DMS153 treated with DMSO at 0.1 percent for 48 hours (cell line): ENCODE data around the gene GULP1.
"Not testable (repeated sequence)": the region's sequence is repeated elsewhere in the genome, so short reads cannot be mapped to it uniquely, and the experiment has no call there.

Experiments used
- DNase-seq: peaks from one replicate; lab custom pipeline; 2025; ENCODE audit not compliant: unreplicated experiment; lab: John Stamatoyannopoulos, UW

GULP1 gene

DNA sequence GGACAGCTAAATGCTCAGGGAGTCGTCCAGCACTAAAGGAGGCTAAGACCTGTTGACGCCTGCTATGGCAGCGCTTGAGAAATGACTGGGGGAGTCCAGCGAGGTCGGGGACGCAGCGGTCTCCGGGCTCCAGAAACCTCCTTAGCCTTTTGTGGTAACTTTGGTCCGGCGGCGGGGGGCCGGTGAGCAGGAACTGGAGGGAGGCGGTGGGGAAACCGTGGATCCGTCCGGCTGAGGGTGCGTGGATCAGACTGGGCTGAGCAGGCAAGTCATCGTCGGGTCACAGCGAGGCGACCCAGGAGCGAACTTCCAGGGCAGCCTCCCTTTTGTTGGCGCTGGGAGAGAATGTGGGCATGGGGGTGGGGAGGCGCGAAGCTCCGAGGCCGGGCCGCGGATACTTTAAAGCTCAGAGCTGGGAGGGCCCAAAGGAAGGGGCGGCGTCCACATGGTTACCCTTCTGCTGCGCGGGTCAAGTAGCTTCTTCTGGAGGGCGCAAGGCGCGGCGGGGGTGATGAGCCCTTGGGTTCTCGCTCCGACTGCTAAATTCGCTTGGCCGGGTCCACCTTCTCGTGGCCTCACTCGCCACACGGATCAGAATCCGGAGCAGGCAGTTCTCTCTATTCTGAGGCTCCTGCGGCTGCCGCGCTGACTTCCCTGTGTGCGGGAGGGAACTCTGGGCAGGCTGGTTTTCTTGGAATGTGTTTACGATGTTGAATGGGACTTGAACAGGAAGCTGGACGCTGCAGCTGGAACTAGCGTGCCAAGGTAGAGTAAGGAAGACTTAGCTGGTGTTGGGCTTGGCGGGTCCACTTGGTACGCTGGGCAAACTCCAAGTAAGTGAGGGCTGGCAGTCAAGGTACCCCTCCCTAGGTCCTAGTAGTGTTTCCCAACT lies 920 bp downstream of the GULP1 start:
- no peak for DNase-seq

GRCh38 chr2:188293601-188294351 lies 2.1 kb downstream of the GULP1 start:
- peak; percentile 32 for DNase-seq

DNA sequence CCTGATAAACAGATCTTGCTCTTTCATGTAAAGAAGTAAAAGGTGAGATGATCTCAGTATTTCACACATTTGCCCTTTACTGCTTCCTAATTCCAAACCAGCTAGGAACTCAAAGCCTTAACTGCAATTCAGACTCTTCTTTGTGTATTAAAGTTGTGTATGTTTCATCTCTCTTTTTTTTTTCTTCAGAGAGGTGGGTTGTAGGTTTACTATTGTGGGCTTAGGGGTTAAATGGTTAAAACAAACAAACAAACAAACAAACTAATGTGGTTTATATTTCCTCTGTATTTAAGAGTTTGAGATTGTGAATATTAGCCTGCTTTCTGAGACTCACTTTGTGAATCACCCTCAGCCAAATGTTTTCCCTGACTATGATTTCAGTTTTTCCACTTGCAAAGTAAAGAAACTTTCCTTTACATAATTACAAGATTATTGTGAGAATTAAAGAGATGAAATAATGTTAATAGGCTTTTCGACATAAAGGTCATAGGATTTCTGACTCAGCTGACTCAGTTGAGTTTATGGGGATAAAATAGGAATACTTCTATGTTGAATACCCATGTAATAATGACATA lies 2.8 kb downstream of the GULP1 start:
- no peak for DNase-seq

GRCh38 chr2:188295067-188295685 lies 3.5 kb downstream of the GULP1 start:
- no peak for DNase-seq

- no peak for DNase-seq
Observed at GRCh38 chr2:188297978-188298377, 6.3 kb downstream of the GULP1 start.

GRCh38 chr2:188298937-188299371 lies 7.3 kb downstream of the GULP1 start:
- DNase-seq = not testable (repeated sequence)

DNA sequence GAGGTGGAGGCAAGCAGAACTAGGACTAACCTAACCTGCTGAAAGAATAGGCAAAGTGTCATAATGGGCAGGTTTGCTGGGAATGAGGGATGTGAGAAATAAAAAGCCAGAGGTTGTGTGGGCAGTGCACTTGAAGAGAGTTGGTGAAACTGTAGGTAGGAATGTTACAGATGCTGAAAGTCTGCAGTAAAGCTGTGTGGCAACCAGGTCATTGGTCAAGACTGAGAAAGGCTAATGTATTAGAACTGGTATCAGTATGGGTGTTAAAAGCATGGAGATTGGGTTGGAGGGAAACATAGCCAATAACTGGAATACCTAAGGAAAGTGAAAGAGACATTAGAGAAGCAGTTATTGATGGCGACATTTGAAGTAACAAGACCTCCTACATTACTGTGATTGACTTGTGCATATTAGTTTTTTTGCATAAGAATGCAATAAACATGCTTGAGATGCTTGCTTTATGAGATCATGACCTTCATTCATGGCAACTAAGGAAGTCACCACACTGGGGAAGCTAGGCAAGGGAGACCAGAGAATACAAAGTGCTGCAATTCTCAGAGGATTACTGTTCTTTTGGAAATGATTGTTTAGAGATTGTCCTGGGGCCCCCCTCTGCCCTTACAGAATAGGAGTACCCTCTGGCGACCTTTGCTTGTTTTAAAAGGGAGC lies 11.8 kb downstream of the GULP1 start:
- no peak for DNase-seq

- no peak for DNase-seq
Observed at GRCh38 chr2:188305271-188305670, 13.6 kb downstream of the GULP1 start.

- no peak for DNase-seq
Observed at GRCh38 chr2:188306271-188306670, 14.6 kb downstream of the GULP1 start.

GRCh38 chr2:188307850-188308283 lies 16.2 kb downstream of the GULP1 start:
- no peak for DNase-seq

GRCh38 chr2:188308483-188308882 lies 16.8 kb downstream of the GULP1 start:
- no peak for DNase-seq

DNA sequence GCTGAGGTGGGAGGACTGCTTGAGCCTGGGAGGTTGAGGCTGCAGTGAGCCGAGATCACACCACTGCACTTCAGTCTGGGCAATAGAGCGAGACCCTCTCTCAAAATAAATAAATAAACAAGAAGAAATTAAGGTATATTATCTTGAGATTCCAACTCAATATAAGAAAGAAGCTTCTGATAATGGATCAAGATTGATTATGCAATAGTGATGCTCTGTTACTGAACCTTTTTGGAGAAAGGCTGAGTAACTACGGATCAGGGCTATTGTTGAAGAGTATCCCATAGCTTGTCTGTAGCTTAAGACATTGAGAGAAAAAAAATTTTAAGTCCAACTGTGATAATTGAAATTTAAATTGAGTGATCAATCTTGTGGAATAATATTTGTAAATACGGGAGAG lies 17.7 kb downstream of the GULP1 start:
- DNase-seq = no peak

GRCh38 chr2:188314314-188315054 lies 22.8 kb downstream of the GULP1 start:
- no peak for DNase-seq

DNA sequence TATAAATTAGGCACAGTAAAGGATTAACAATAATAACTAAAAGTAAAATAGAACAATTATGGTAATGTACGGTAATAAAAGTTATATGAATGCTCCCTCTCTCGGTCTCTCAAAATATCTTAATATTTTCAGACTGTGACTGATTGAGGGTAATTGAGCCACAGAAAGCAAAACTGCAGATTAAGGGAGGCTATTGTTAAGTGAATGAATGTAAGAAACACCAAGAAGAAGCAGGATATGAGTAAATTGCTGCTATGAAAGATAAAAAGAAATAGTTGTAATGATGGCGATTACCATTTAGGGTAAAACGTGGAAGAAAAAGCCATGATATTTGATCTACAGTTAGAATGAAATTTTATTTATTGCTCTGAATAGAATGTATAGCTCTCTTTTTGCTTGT lies 24.1 kb downstream of the GULP1 start:
- no peak for DNase-seq

GRCh38 chr2:188316342-188316741 lies 24.7 kb downstream of the GULP1 start:
- no peak for DNase-seq

DNA sequence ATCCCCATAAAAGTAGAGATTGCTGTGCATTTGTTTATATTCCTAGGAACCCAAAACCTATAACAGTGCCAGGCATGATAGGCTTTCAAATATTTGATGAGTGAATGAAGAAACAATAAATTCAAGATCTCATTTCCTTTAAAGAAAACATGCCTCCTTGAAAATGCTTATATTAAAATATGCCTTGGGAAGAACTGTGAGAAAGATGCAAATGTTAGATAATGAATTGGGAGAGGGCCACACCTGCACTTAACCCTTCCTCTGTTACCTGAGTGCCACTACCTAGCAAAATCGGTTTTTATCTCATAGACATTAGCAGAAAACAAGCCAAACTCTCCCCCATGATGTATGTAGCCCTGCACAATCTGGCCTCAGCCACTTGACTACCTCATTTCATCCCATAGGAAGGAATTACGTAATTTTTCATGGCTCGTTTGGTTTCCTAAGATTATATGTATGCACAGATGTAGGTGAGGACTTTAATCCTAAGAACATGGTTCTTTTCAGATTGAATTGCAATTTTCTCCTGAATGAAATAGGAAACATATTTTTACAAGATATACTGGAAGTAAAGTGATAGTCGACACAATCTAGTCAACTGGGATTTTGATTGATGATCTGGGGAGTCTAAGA lies 25.2 kb downstream of the GULP1 start:
- DNase-seq = no peak

- no peak for DNase-seq
Observed at GRCh38 chr2:188318161-188318749, 26.6 kb downstream of the GULP1 start.

DNA sequence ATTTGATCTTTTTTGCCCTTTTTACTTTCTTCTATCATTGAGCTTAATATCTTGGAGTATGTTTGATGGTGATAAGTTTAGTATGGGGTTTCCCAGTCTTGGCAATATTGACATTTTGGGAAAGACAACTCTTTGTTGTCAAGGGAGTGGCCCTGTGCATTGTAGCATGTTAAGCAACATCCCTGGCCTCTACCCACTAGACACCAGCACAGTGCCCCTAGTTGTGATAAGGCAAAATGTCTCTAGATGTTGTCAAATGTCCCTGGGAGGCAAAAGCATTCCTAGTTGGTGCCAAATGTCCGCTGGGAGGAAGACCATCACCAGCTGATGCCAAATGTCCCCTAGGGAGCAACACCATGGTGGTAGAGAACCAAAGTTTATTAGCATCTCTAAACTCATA lies 28.2 kb downstream of the GULP1 start:
- DNase-seq = no peak

DNA sequence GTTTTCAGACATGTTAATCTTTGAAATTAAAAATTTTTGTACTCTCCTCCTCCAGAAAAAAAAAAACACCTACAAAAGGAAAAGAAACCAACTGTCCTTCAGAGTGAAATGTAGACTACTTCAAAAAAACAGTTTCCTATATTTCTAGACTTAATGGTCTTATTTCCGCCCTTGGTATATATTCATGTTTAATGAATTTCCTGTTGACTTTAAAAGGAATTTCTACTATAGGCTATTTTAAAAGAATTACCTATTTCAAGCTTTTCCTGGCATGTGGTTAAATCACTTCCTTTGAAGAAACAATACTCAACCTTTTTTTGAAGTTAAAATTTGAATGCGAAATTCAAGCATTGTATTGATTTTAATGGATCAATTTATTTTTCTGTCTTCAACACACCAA lies 29.2 kb downstream of the GULP1 start:
- no peak for DNase-seq
